Osteoblast (primary cell): ENCODE measurements around the gene FARP1. TPM values are rescaled to one million over a fixed set of nuclear protein-coding genes. Genes with fewer than 3 reads are reported as not detected.

Experiments
- DNase-seq: peaks from one replicate; pipeline ENCODE4 v3.0.0; 2011; ENCODE audit warnings: low spot score, mixed read lengths; ENCODE audit not compliant: insufficient read length; ENCODE audit errors: missing footprints
- H2AFZ ChIP-seq: 2 replicates; pipeline ENCODE4 v1.6.0; 2011; ENCODE audit warnings: mild to moderate bottlenecking, low read length
- H3K27ac ChIP-seq: 2 replicates; pipeline ENCODE4 v1.5.1; 2011; ENCODE audit warnings: mild to moderate bottlenecking, low read depth, low read length, moderate library complexity
- H3K27me3 ChIP-seq: 2 replicates; pipeline ENCODE4 v1.6.0; 2012; ENCODE audit warnings: mild to moderate bottlenecking, control low read depth, inconsistent platforms, low read length, moderate library complexity; ENCODE audit not compliant: insufficient read depth
- H3K36me3 ChIP-seq: 2 replicates; pipeline ENCODE4 v1.5.1; 2011; ENCODE audit warnings: mild to moderate bottlenecking, low read length, control low read depth, moderate library complexity; ENCODE audit not compliant: insufficient read depth
- H3K4me1 ChIP-seq: 2 replicates; pipeline ENCODE4 v1.5.1; 2011; ENCODE audit warnings: mild to moderate bottlenecking, low read length, control low read depth, moderate library complexity; ENCODE audit not compliant: insufficient read depth
- H3K4me2 ChIP-seq: 2 replicates; pipeline ENCODE4 v1.6.0; 2011; ENCODE audit warnings: mild to moderate bottlenecking, low read length; ENCODE audit not compliant: insufficient read depth
- H3K4me3 ChIP-seq: fragments of 200-600 bp; sonication (generic); 3 replicates; pipeline ENCODE4 v1.5.1; 2012; ENCODE audit warnings: mild to moderate bottlenecking, low read length, inconsistent platforms; ENCODE audit not compliant: insufficient read depth
- H3K79me2 ChIP-seq: 2 replicates; pipeline ENCODE4 v1.6.0; 2012; ENCODE audit warnings: mild to moderate bottlenecking, low read length, control low read depth, inconsistent platforms; ENCODE audit not compliant: insufficient read depth
- H3K9me3 ChIP-seq: 2 replicates; pipeline ENCODE4 v1.5.1; 2011; ENCODE audit warnings: low read depth, low read length, control low read depth
- H4K20me1 ChIP-seq: 2 replicates; pipeline ENCODE4 v1.6.0; 2012; ENCODE audit warnings: mild to moderate bottlenecking, low read length, control low read depth; ENCODE audit not compliant: insufficient read depth
- total RNA-seq: library from RNA; depleted of rRNA; stranded (reverse); fragments of >200 nt; gene quantifications from 2 replicates; pipeline ENCODE4 v1.2.3, GENCODE V29; 2012
- TF ChIP-seq, protein P1 (sequence below): IDR thresholded peaks from 2 replicates; pipeline ENCODE4 v1.5.1; 2011; ENCODE audit warnings: mild to moderate bottlenecking, low read depth, low read length, moderate library complexity; ENCODE audit errors: extremely low read depth

The FARP1 gene
- total RNA-seq, 1 donor: 36.2 TPM

DNA sequence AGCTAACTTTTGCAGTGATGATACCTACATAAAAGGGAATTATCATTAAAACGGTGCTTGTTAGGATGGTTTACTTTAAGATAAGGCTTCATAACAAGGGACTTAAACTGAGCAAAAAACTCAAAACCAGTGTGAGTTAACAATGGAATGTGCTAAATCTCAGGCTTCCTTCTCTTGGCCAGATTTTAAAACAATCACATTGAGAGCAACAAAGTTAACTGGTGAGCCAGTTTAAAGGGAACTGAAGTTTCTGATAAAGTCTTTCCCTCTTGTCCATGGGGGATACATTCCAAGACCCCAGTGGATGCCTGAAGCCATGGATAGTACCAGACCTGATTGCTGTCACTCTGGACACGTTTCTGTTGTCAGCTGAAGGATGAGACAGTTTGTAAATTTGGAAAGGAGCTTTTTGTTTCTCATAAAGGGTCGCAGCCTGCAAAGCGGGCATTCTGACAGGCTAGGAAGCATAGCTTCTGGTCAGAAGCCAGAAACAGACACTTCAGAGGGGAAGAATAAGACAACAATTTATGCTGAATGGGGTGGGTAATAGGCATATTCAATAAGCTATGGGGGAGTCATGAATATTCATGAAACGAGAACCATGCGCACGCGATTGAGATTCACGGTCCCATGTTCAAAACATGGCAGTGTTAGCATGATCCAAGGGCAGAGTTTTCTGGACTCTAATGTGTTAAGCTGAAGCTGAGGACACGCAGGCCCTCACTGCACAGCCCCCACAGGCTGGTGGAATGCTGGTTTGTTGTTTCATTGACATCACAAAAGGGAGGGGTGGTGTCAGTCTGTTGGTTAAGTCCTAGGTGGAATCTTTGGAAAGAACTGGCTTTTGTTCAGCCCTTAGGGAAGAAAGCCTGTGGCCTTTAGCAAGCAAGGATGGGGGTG, 184.7 kb downstream of the FARP1 start:
- peaks cover 28% of the 10 kb centered on the region for H3K4me1 ChIP-seq
- peaks cover 29% of the 10 kb centered on the region for H3K79me2 ChIP-seq
- no peak for DNase-seq
- peak overlapping the region; percentile 70 for H3K27ac ChIP-seq
- TF ChIP-seq, protein P1, sequence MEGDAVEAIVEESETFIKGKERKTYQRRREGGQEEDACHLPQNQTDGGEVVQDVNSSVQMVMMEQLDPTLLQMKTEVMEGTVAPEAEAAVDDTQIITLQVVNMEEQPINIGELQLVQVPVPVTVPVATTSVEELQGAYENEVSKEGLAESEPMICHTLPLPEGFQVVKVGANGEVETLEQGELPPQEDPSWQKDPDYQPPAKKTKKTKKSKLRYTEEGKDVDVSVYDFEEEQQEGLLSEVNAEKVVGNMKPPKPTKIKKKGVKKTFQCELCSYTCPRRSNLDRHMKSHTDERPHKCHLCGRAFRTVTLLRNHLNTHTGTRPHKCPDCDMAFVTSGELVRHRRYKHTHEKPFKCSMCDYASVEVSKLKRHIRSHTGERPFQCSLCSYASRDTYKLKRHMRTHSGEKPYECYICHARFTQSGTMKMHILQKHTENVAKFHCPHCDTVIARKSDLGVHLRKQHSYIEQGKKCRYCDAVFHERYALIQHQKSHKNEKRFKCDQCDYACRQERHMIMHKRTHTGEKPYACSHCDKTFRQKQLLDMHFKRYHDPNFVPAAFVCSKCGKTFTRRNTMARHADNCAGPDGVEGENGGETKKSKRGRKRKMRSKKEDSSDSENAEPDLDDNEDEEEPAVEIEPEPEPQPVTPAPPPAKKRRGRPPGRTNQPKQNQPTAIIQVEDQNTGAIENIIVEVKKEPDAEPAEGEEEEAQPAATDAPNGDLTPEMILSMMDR: no peak
- no peaks in the 10 kb centered on the region for H3K36me3 ChIP-seq
- H3K27me3 ChIP-seq: no peaks in the 10 kb centered on the region
- H3K4me3 ChIP-seq: no peak overlapping the region
- peaks cover 6% of the 10 kb centered on the region for H4K20me1 ChIP-seq
- H3K9me3 ChIP-seq: no peaks in the 10 kb centered on the region
- H3K4me2 ChIP-seq: peak overlapping the region; percentile 50
- H2AFZ ChIP-seq: no peak overlapping the region

DNA sequence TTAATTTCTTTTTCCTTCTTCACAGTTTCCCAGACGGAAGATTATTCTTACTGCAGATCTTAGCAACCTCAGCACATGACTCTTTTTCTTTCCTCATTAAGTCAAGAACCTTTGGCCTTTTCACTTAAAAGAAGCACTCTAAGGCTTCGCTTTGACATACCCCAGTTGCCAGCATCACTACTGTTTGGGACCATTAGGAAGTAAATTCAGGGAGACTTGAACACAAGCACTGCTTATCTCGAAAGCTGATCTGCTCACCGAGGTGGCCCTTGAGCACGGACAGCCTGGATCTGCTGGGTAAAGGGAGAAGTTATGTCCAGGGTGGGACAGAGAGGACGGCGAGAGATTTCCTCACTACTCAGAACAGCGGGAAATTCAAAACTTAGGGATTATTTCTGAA, 185.6 kb downstream of the FARP1 start:
- H3K4me1 ChIP-seq: peaks cover 26% of the 10 kb centered on the region
- peak overlapping the region; percentile 70 for H3K27ac ChIP-seq
- H3K36me3 ChIP-seq: no peaks in the 10 kb centered on the region
- H3K9me3 ChIP-seq: no peaks in the 10 kb centered on the region
- peaks cover 6% of the 10 kb centered on the region for H4K20me1 ChIP-seq
- H2AFZ ChIP-seq: no peak overlapping the region
- no peaks in the 10 kb centered on the region for H3K27me3 ChIP-seq
- TF ChIP-seq, protein P1: no peak
- DNase-seq: no peak
- H3K4me2 ChIP-seq: no peak overlapping the region
- no peak overlapping the region for H3K4me3 ChIP-seq
- H3K79me2 ChIP-seq: peaks cover 35% of the 10 kb centered on the region

DNA sequence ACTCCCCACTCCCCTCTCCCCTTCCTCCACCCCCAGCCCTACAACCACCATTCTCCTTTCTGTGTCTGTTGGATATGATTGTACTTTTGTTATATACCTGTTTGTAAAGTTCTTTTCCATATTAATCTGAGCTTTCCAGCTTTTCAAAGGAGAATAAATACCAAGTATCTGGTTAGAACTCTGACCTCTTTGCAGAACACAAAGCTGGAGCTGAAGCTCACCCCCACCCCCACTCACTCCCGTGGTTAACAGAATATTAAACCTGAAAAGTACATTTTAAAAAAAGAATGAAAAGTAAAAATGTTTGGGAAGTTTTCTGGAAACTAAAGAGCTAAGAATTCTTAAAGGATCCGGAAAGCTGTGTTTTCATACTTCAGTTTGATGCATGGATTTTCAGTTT, 189.3 kb downstream of the FARP1 start:
- peaks cover 12% of the 10 kb centered on the region for H3K4me1 ChIP-seq
- H3K36me3 ChIP-seq: no peaks in the 10 kb centered on the region
- no peaks in the 10 kb centered on the region for H3K9me3 ChIP-seq
- no peaks in the 10 kb centered on the region for H3K27me3 ChIP-seq
- no peak overlapping the region for H3K4me2 ChIP-seq
- no peak overlapping the region for H3K4me3 ChIP-seq
- peaks cover 29% of the 10 kb centered on the region for H3K79me2 ChIP-seq
- H2AFZ ChIP-seq: no peak overlapping the region
- TF ChIP-seq, protein P1: no peak
- H4K20me1 ChIP-seq: peaks cover 10% of the 10 kb centered on the region
- no peak overlapping the region for H3K27ac ChIP-seq
- DNase-seq: no peak

DNA sequence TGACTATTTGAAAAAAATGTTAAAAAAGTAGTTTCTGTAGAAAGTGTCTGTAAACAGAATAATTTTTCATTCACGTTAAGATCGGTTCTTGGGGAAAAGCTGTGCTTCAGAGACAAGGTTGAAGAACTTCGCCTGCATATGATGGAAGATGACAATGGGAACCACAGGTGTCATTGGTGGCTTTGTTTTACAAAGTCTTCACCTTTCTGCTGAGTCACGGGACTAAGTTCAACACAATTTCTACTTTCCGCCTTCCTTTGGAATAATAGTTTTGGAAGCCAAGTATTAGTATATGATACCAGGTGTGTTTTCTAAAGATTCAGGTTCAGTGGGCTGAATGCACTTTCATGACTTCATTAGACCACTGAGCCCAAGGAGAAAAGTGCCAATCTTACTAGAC, 189.8 kb downstream of the FARP1 start:
- Histone ChIP-seq H3K36me3 (no peaks in the 10 kb centered on the region), H3K9me3 (no peaks in the 10 kb centered on the region), H3K27ac (no peak overlapping the region), H3K79me2 (peaks cover 29% of the 10 kb centered on the region), H2AFZ (no peak overlapping the region), H3K27me3 (no peaks in the 10 kb centered on the region), H3K4me2 (no peak overlapping the region), H3K4me3 (no peak overlapping the region), H4K20me1 (peaks cover 10% of the 10 kb centered on the region), H3K4me1 (peaks cover 7% of the 10 kb centered on the region)
- no peak for DNase-seq
- TF ChIP-seq, protein P1: no peak
